IMR-90 (cell line): ENCODE results near the gene BMP5. TPM values are rescaled to one million over a fixed set of nuclear protein-coding genes. Genes with fewer than 3 reads are reported as not detected.

ENCODE experiments used
- ATAC-seq: fragments of 200-7000 bp; cut with Tn5 transposase; 2 replicates; pipeline ENCODE4 v1.9.1; 2020; ENCODE audit warnings: low read depth, mild to moderate bottlenecking, moderate library complexity
- BruUV-seq: library from RNA; stranded (reverse); fragments of 400-500 nt; replicated peaks from 2 replicates; lab custom pipeline; 2021; lab: Mats Ljungman, UMichigan
- CTCF ChIA-PET: fragments of 300-600 bp; formaldehyde crosslinking; extraction: SDS; loops from one replicate; lab custom pipeline; 2021; ENCODE audit warnings: antibody characterized with exemption; lab: Yijun Ruan, JAX
- POLR2A ChIA-PET: fragments of 300-600 bp; sonication (Branson Sonifier 250); formaldehyde crosslinking; loops from one replicate; lab custom pipeline; 2022; ENCODE audit warnings: antibody characterized with exemption; ENCODE audit not compliant: unreplicated experiment; lab: Charles Lee
- DNase-seq: peaks from one replicate; pipeline ENCODE4 v3.0.0; 2013
- H2AFZ ChIP-seq: replicated peaks from 2 replicates; pipeline ENCODE3; 2013; ENCODE audit warnings: low read length, mild to moderate bottlenecking; ENCODE audit not compliant: poor library complexity
- H2AK5ac ChIP-seq: 2 replicates; pipeline ENCODE4 v1.6.1; 2013; ENCODE audit warnings: low read depth, low read length, inconsistent platforms
- H2AK9ac ChIP-seq: replicated peaks from 2 replicates; pipeline ENCODE3; 2013; ENCODE audit warnings: mild to moderate bottlenecking, low read depth, low read length, moderate library complexity; ENCODE audit not compliant: poor library complexity
- H2BK120ac ChIP-seq: 2 replicates; pipeline ENCODE4 v1.6.1; 2013; ENCODE audit warnings: low read depth, low read length, inconsistent platforms
- H2BK15ac ChIP-seq: 3 replicates; pipeline ENCODE4 v1.6.1; 2013; ENCODE audit warnings: low read depth, low read length, inconsistent platforms
- H2BK20ac ChIP-seq: 2 replicates; pipeline ENCODE4 v1.6.1; 2013; ENCODE audit warnings: low read depth, mild to moderate bottlenecking, inconsistent platforms, low read length, moderate library complexity
- H2BK5ac ChIP-seq: 2 replicates; pipeline ENCODE4 v1.6.1; 2013; ENCODE audit warnings: mild to moderate bottlenecking, low read depth, low read length, inconsistent platforms; ENCODE audit not compliant: poor library complexity, severe bottlenecking
- H3K14ac ChIP-seq: replicated peaks from 2 replicates; pipeline ENCODE4 v1.6.1; 2013; ENCODE audit warnings: low read depth, low read length, inconsistent platforms
- H3K18ac ChIP-seq: 2 replicates; pipeline ENCODE4 v1.6.1; 2013; ENCODE audit warnings: low read depth, low read length, control low read depth
- H3K23ac ChIP-seq: 2 replicates; pipeline ENCODE4 v1.6.1; 2013; ENCODE audit warnings: low read depth, low read length, inconsistent platforms
- H3K27ac ChIP-seq: 2 replicates; pipeline ENCODE4 v1.5.1; 2013; ENCODE audit warnings: mild to moderate bottlenecking, control low read depth, low read length; ENCODE audit not compliant: insufficient read depth
- H3K27me3 ChIP-seq: 2 replicates; pipeline ENCODE4 v1.6.1; 2013; ENCODE audit warnings: low read length; ENCODE audit not compliant: control insufficient read depth, insufficient read depth
- H3K36me3 ChIP-seq: 2 replicates; pipeline ENCODE4 v1.6.1; 2013; ENCODE audit warnings: low read length, mixed read lengths; ENCODE audit not compliant: control insufficient read depth, insufficient read depth
- H3K4ac ChIP-seq: 2 replicates; pipeline ENCODE4 v1.6.1; 2013; ENCODE audit warnings: low read depth, low read length, inconsistent platforms
- H3K4me1 ChIP-seq: 2 replicates; pipeline ENCODE4 v1.6.1; 2013; ENCODE audit warnings: low read length, mixed read lengths; ENCODE audit not compliant: control insufficient read depth, insufficient read depth
- H3K4me2 ChIP-seq: 2 replicates; pipeline ENCODE4 v1.6.1; 2013; ENCODE audit warnings: low read depth, mild to moderate bottlenecking, control low read depth, low read length, moderate library complexity
- H3K4me3 ChIP-seq: 2 replicates; pipeline ENCODE4 v1.5.1; 2013; ENCODE audit warnings: low read depth, mild to moderate bottlenecking, control low read depth, low read length, moderate library complexity; ENCODE audit not compliant: insufficient read depth
- H3K56ac ChIP-seq: 2 replicates; pipeline ENCODE4 v1.6.1; 2013; ENCODE audit warnings: low read length, inconsistent platforms; ENCODE audit not compliant: insufficient read depth; ENCODE audit errors: extremely low read depth
- H3K79me1 ChIP-seq, 2 experiments: 2 replicates each; pipeline ENCODE4 v1.6.1; 2013; ENCODE audit warnings: low read length in 2 of 2, inconsistent platforms in 1 of 2, low read depth in 1 of 2
- H3K9ac ChIP-seq: 2 replicates; pipeline ENCODE4 v1.6.1; 2013; ENCODE audit warnings: low read depth, low read length, control low read depth
- H3K9me1 ChIP-seq: 2 replicates; pipeline ENCODE4 v1.6.1; 2013; ENCODE audit warnings: low read length, inconsistent platforms; ENCODE audit not compliant: insufficient read depth
- H3K9me3 ChIP-seq: 2 replicates; pipeline ENCODE4 v1.6.1; 2013; ENCODE audit warnings: low read length; ENCODE audit not compliant: control insufficient read depth, insufficient read depth
- H4K20me1 ChIP-seq: 2 replicates; pipeline ENCODE4 v1.6.1; 2013; ENCODE audit warnings: low read length, inconsistent platforms; ENCODE audit not compliant: insufficient read depth
- H4K5ac ChIP-seq: 2 replicates; pipeline ENCODE4 v1.6.1; 2013; ENCODE audit warnings: mild to moderate bottlenecking, low read depth, low read length, control low read depth
- H4K8ac ChIP-seq, 2 experiments: 2 replicates each; pipeline ENCODE4 v1.6.1; 2013; ENCODE audit warnings: low read depth in 2 of 2, low read length in 2 of 2, control low read depth in 1 of 2, inconsistent platforms in 1 of 2
- H4K91ac ChIP-seq: 2 replicates; pipeline ENCODE4 v1.6.1; 2013; ENCODE audit warnings: low read depth, low read length, inconsistent platforms; ENCODE audit not compliant: insufficient read depth
- BHLHE40 ChIP-seq: fragments of 150-350 bp; IDR thresholded peaks from 2 replicates; pipeline ENCODE4 v1.6.1; 2016; ENCODE audit warnings: mild to moderate bottlenecking, low read depth, low read length
- CHD1 ChIP-seq: IDR thresholded peaks from 2 replicates; pipeline ENCODE4 v1.6.1; 2012; ENCODE audit warnings: low read depth, low read length, improper control_type of control experiment
- CTCF ChIP-seq: conservative IDR thresholded peaks from 2 replicates; pipeline ENCODE4 v1.5.1; 2012; ENCODE audit warnings: mild to moderate bottlenecking, low read depth, low read length, improper control_type of control experiment
- ELK1 ChIP-seq: fragments of 150-350 bp; IDR thresholded peaks from 2 replicates; pipeline ENCODE4 v1.6.1; 2016; ENCODE audit warnings: low read depth, mild to moderate bottlenecking, low read length, moderate library complexity, borderline replicate concordance
- FOS ChIP-seq: fragments of 150-350 bp; IDR thresholded peaks from 2 replicates; pipeline ENCODE4 v1.6.1; 2016; ENCODE audit warnings: low read depth, low read length
- MAFK ChIP-seq: IDR thresholded peaks from 2 replicates; pipeline ENCODE4 v1.6.1; 2012; ENCODE audit warnings: low read depth, low read length, improper control_type of control experiment
- MAZ ChIP-seq: IDR thresholded peaks from 2 replicates; pipeline ENCODE4 v1.6.1; 2012; ENCODE audit warnings: low read depth, mild to moderate bottlenecking, low read length, improper control_type of control experiment, moderate library complexity, borderline replicate concordance
- MXI1 ChIP-seq: IDR thresholded peaks from 2 replicates; pipeline ENCODE4 v1.6.1; 2012; ENCODE audit warnings: low read depth, mild to moderate bottlenecking, low read length, moderate library complexity, borderline replicate concordance
- NFE2L2 ChIP-seq: fragments of 150-350 bp; IDR thresholded peaks from 2 replicates; pipeline ENCODE4 v1.6.1; 2016; ENCODE audit warnings: low read depth, mild to moderate bottlenecking, low read length
- RFX5 ChIP-seq: IDR thresholded peaks from 2 replicates; pipeline ENCODE4 v1.8.0; 2012; ENCODE audit warnings: low read depth, mild to moderate bottlenecking, low read length, moderate library complexity
- WGBS, 2 experiments: methylation state at CpG; one replicate each; pipeline versions ENCODE4 v1.1.5 to v1.1.7; 2013; ENCODE audit warnings: missing lambda C conversion rate in 2 of 2; ENCODE audit not compliant: insufficient read length in 1 of 2; ENCODE audit errors: extremely low coverage in 2 of 2; 5-methylcytosine and 5-hydroxymethylcytosine counted together
- dilution Hi-C: fragments of 300-500 bp; cut with HindIII; formaldehyde crosslinking; loops from one replicate; pipeline ENCODE4 v1.14.3; 2018; ENCODE audit warnings: low sequenced_read_pairs; ENCODE audit not compliant: unreplicated experiment
- in situ Hi-C: fragments of 300-500 bp; cut with MboI; formaldehyde crosslinking; loops from 3 replicates; pipeline ENCODE4 v1.14.3; 2019; ENCODE audit warnings: low sequenced_read_pairs, inconsistent platforms, mixed read lengths
- intact Hi-C: fragments of 100-400 bp; cut with micrococcal nuclease; formaldehyde crosslinking; loops from 2 replicates; pipeline ENCODE4 v1.10.0; 2022
- polyA plus RNA-seq, 3 experiments: library from polyadenylated mRNA; depleted of rRNA; stranded (reverse); fragments of >200 nt; gene quantifications; 2 replicates each; pipeline ENCODE4 v1.2.3, GENCODE V29; 2012; ENCODE audit warnings: low replicate concordance in 1 of 3
- total RNA-seq: library from RNA; depleted of rRNA; stranded (reverse); fragments of >200 nt; gene quantifications from 2 replicates; pipeline ENCODE4 v1.2.3, GENCODE V29; 2012

Gene BMP5
- total and polyA plus RNA-seq, 2 of the 4 experiments (the other 2 are of a cell fraction), result under 0.01 to 0.02 TPM

GRCh38 chr6:55772730-55773129 lies 102.7 kb downstream of the BMP5 start:
- BruUV-seq, result no TSS peak

More at GRCh38 chr6:55772730-55773129, 102.7 kb downstream of the BMP5 start:
- DNase-seq (no peak), ATAC-seq (no peak)
- no peak overlapping the region for H3K23ac ChIP-seq
- H3K4me3 ChIP-seq, result no peak overlapping the region
- H3K27me3 ChIP-seq, result no peaks in the 10 kb centered on the region
- intact Hi-C loops, result no loop called here
- WGBS, 2 experiments, result 80% methylated on average over 1 of the region's 3 CpGs; no CpG with 5 or more reads in 1 of the 2 experiments
- dilution Hi-C loops, result no loop called here
- H4K91ac ChIP-seq, result no peak overlapping the region
- no peak overlapping the region for H2BK15ac ChIP-seq
- in situ Hi-C loops, result no loop called here
- no peaks in the 10 kb centered on the region for H4K20me1 ChIP-seq
- no peak overlapping the region for H2AFZ ChIP-seq
- no peaks in the 10 kb centered on the region for H3K9me1 ChIP-seq
- no peak overlapping the region for H3K14ac ChIP-seq
- no peak overlapping the region for H4K5ac ChIP-seq
- H2AK5ac ChIP-seq, result no peak overlapping the region
- H4K8ac ChIP-seq, result no peak overlapping the region
- peaks cover 6% of the 10 kb centered on the region; the same call in 1 of the 2 replicates for H3K4me1 ChIP-seq
- TF ChIP-seq BHLHE40 (no peak), CHD1 (no peak), MXI1 (no peak), MAFK (no peak), RFX5 (no peak), NFE2L2 (no peak), FOS (no peak), ELK1 (no peak), MAZ (no peak), CTCF (no peak)
- no peak overlapping the region for H3K56ac ChIP-seq
- no peak overlapping the region for H2AK9ac ChIP-seq
- H3K4ac ChIP-seq, result no peak overlapping the region
- no peak overlapping the region for H2BK20ac ChIP-seq
- H3K36me3 ChIP-seq, result no peaks in the 10 kb centered on the region
- H3K9me3 ChIP-seq, result no peaks in the 10 kb centered on the region; the same call in 1 of the 2 replicates
- no peak overlapping the region for H3K9ac ChIP-seq
- H3K4me2 ChIP-seq, result no peak overlapping the region
- H3K18ac ChIP-seq, result no peak overlapping the region
- no peak overlapping the region for H2BK120ac ChIP-seq
- no peaks in the 10 kb centered on the region for H3K79me1 ChIP-seq
- CTCF ChIA-PET, result interaction anchor here (1.1 kb wide), 1 partner anchor 24 kb away, joined by 4 read pairs; no protein-coding TSS in a partner anchor
- no peak overlapping the region for H3K27ac ChIP-seq
- POLR2A ChIA-PET, result no interaction called here
- no peak overlapping the region for H2BK5ac ChIP-seq
